SK-MEL-5 (cell line): ENCODE results near the gene TSEN34. TPM values are rescaled to one million over a fixed set of nuclear protein-coding genes. Genes with fewer than 3 reads are reported as not detected.
A peak's percentile ranks its signal among the peaks of the same experiment; 100 is the strongest.
"Not testable (repeated sequence)": the region's sequence is repeated elsewhere in the genome, so short reads cannot be mapped to it uniquely, and the experiment has no call there.

Experiments
- DNase-seq: peaks from one replicate; pipeline ENCODE4 v3.0.0-alpha.2; 2016; ENCODE audit warnings: low read depth, low spot score
- in situ Hi-C: cut with HindIII; loops from 2 replicates; pipeline ENCODE4 v1.10.0; 2016; ENCODE audit warnings: low sequenced_read_pairs, high pct_unique_total_duplicates, low pct_unique_long_range_greater_than_20kb
- total RNA-seq: library from RNA; depleted of rRNA; stranded (reverse); fragments of >200 nt; shearing (Covaris generic); gene quantifications from 2 replicates; pipeline ENCODE4 v1.2.3, GENCODE V29; 2014

TSEN34 gene
- total RNA-seq, 1 experiment from 2014 or later: 49.0 TPM

DNA sequence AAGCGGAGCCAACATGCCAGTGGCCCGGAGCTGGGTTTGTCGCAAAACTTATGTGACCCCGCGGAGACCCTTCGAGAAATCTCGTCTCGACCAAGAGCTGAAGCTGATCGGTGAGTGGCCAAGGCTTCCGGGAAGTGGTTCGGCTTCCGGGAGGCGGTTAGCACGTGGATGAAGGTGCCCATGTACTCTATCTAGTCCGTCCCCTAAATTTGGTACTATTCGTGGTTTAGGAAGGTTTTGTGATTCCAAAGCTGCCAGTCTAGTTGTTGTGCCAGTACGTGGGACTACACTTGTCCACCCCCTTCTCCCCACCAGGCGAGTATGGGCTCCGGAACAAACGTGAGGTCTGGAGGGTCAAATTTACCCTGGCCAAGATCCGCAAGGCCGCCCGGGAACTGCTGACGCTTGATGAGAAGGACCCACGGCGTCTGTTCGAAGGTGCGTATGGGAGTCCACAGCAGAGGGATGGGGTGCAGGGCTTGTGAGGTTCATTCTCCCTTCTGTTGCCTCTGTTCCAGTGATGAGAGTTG, 10.1 kb downstream of the TSEN34 start:
- in situ Hi-C loops: no loop called here

DNA sequence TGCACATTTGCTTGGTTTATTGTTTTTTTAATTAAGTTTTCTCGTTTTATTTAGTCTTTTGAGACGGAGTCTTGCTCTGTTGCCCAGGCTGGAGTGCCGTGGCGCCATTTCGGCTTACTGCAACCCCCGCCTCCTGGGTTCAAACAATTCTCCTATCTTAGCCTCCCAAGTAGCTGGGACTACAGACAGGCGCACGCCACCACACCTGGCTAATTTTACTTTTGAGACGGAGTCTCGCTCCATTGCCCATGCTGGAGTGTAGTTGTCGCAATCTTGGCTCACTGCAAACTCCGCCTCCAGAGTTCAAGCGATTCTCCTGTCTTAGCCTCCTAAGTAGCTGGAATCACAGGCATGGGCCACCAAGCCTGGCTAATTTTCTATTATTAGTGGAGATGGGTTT, 10.9 kb downstream of the TSEN34 start:
- no peak for DNase-seq
- in situ Hi-C loops: no loop called here

More for the DNA sequence above, 10.1 kb downstream of the TSEN34 start:
- DNase-seq: no peak

DNA sequence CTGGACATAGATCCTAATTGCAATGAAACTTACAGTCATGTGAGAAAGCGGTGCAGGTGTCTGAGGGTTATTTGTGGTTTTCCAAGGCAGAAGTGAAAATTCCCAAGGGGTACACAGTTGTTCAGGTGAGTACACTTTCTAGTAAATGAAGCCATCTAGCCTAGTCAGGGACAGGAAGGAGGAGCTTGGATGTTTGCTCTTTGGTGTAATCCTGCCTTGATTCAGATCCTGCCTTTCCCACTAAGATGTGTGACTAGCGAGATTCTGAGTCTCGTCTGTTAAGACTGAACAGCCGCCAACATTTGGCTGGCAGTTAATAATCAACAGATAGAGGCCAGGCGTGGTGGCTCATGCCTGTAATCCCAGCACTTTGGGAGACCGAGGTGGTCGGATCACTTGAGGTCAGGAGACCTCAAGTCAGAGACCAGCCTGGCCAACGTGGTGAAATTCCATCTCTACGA, 12.1 kb downstream of the TSEN34 start:
- no peak for DNase-seq
- in situ Hi-C loops: no loop called here

DNA sequence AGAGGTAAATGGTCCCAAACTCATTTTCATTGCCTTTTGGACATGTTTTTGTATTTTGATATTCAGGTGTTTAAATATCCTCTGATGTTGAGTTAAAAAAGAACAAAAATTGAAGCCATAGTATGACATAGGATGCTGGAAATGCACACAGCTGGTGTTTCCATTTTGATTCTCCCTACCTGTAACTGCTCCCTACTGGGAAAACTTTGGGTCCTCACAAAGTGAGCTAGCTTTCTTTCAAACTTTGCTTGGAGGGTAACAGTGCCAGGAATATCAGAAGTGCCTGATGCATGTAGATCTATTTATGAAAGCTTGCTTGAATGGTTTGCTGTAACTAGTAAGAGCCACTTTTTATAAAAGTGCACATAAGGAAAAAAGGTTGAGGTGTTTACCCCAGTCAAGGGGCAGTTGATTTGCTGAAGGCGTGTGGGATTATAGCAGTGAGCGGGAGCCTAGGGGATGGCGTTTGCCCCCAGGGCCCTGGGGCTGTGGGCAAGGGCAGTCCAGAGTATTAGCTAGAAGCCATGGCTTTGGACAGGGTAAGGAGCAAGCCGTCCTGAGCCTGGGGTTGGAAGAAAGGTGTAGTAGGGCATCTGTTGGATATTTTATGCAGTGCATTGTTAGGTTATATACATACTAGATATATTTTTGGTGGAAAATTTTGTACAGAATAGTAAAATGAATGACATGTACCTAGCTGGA, 13.8 kb downstream of the TSEN34 start:
- no peak for DNase-seq
- in situ Hi-C loops: no loop called here

GRCh38 chr19:54206030-54206830, 15.1 kb downstream of the TSEN34 start:
- DNase-seq: no peak
- in situ Hi-C loops: no loop called here

DNA sequence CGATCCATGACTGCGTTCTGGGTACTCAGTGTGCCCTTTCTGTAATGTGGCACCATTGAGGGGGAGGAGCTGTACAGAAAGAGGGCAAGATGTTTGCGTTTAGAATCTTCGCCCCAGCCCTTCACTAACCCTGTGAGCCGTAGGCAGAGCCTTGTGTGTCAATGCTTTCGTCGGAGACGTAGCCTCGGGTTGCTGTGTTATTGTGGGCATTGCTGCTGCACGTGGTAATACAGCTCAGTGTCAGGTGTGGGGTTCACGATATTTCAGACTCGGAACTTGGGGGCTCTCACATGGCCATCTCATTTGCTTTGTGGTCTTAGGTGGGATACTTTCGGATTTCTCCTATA, 15.7 kb downstream of the TSEN34 start:
- in situ Hi-C loops: no loop called here
- DNase-seq: no peak

- DNase-seq, in situ Hi-C loops: not testable (repeated sequence)
Measured at GRCh38 chr19:54207193-54207592, 16.1 kb downstream of the TSEN34 start.

DNA sequence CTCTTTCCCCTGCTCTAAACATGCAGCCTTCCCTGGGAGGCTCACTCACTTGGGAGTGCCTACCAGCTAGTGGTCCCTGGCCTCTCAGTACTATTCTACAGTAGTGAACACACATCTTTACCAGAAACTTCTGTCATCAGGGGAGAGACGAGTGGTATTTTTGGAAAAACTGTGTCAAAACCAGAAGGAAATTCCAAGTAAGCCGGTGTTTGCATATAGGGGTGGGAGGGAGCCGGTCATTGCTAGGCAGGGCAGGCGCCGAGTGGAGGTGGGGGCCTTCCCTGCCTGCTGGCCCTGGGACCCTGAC, 16.5 kb downstream of the TSEN34 start:
- in situ Hi-C loops: no loop called here
- no peak for DNase-seq

- in situ Hi-C loops: no loop called here
- peak; percentile 33 for DNase-seq
Measured at GRCh38 chr19:54207983-54208783, 17.1 kb downstream of the TSEN34 start.

DNA sequence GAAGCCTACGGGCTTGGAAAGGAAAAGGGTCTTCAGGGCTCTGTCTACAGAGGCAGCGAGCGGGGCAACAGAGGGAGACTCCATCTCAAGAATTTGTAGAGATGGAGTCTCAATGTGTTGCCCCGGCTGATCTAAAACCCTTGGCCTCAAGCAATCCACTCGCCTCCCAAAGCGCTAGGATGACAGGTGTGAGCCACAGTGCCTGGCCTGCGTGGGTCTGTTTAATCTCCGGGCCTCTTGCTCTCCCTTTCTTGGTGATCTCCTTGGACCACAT, 17.6 kb downstream of the TSEN34 start:
- in situ Hi-C loops: no loop called here
- no peak for DNase-seq

- peak; percentile 67 for DNase-seq
- in situ Hi-C loops: no loop called here
Measured at GRCh38 chr19:54209058-54209810, 18.1 kb downstream of the TSEN34 start.

DNA sequence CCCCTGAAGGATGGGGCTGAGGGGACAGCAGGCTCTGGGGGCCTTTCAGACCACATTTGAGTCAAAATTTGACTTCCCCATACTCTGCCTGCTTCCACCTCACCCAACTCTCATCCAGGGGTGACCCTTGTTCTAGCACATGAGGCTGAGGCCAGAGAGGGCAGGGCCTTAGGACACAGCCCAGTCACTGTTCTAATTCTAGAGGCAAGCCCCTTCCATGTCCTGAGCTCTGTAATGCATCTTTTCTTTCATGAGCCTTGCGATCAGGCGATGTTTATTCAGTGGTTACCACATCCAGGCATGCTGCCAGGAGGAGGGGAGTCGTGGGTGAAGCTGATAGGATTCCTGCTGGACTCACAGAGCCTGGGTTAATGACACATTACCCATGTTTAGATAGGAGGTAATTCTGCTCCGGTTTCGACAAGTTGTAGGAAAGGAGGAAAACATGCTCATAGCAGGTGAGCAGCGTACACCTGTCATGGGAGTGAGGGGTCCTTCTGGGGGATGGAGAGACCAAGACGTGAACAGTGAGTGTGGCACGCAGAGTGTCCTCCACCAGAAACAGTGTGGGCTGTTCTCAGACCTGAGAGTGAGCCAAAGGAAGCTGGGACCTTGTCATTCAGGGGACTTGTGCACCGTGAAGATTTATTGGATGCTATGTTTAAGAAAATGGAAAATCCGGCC, 18.8 kb downstream of the TSEN34 start:
- in situ Hi-C loops: no loop called here
- DNase-seq: peak; percentile 97

DNA sequence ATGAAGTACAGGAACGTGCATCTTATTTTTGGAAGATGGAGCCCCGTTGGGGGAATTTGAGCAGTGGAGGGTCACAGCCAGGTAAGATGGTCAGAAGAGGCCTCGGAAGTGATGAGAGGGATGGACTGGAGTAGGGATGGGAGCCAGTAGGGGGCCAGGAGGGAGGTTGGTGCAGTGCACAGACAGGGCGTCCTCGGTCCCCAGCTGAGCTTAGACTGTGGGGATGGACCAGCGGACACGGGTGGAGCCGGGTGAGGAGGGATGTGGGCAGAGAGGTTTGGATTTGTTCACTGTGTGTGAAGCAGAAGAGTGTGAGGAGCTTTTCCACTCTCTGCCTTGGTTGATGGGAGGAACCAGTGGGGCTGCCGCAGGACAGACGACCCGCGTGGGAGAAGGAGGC, 20.1 kb downstream of the TSEN34 start:
- in situ Hi-C loops: no loop called here
- DNase-seq: no peak

- in situ Hi-C loops, DNase-seq: not testable (repeated sequence)
Measured at GRCh38 chr19:54214217-54214616, 23.1 kb downstream of the TSEN34 start.

DNA sequence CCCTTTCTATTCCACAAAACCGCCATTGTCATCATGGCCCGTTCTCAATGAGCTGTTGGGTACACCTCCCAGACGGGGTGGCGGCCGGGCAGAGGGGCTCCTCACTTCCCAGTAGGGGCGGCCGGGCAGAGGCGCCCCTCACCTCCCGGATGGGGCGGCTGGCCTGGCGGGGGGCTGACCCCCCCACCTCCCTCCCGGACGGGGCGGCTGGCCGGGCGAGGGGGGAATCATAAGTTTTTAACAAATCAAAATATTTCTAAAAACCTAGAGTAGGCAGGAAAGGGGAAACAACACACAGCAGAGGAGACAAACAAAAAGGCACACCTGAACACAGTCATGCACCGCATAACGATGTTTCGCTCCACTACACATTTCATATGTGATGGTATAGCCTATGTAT, 23.6 kb downstream of the TSEN34 start:
- in situ Hi-C loops: not testable (repeated sequence)

GRCh38 chr19:54216869-54217268, 25.8 kb downstream of the TSEN34 start:
- in situ Hi-C loops: no loop called here
- no peak for DNase-seq

More for the DNA sequence above, 23.6 kb downstream of the TSEN34 start:
- DNase-seq: not testable (repeated sequence)

GRCh38 chr19:54217517-54218247, 26.6 kb downstream of the TSEN34 start:
- in situ Hi-C loops, DNase-seq: not testable (repeated sequence)
